GM21526 (cell line): Measurements from ENCODE around the gene GADL1.

Source experiments
- ATAC-seq: cut with Tn5 transposase; IDR thresholded peaks from one replicate; pipeline ENCODE4 v1.9.1; 2021; ENCODE audit warnings: moderate library complexity; ENCODE audit not compliant: unreplicated experiment, low FRiP score

GADL1 gene

DNA sequence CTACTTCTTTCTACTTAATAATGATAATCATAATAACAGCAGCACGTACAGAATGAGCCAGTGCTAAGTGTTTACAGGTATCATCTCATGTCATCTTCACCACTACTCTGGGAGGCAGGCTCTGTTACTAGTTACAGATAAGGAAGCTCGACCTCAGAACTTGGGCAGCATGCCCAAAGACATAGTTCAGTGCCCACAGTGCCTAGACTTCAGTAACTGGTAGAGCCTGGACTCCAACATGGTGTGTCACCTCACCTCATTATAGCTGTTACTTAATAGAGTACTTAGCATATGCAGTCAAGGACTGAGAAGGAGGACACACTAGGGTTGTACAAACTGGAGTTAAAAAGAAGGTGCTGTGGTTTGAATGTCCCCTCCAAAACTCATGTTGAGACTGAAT is 7.6 kb downstream of the GADL1 start:
- ATAC-seq: no peak

DNA sequence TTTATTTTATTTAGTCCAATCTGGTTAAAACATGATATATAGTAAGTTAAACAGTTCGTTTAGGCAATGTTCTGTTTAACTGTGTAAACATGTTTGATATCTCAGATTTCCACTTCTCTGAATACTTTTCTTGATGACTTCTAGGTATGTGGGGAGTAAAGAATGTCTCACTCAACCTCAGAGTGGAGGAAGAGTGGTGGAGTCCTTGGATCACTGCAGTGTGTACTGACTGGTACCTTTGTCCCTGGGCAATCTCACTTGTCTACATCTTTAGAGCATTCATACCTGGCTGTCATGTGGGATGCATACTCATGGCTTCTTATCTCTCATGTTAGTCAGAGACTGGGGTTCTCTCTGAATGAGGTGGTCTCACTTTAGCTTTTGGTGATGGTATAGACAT is 15.6 kb downstream of the GADL1 start:
- ATAC-seq: no peak

DNA sequence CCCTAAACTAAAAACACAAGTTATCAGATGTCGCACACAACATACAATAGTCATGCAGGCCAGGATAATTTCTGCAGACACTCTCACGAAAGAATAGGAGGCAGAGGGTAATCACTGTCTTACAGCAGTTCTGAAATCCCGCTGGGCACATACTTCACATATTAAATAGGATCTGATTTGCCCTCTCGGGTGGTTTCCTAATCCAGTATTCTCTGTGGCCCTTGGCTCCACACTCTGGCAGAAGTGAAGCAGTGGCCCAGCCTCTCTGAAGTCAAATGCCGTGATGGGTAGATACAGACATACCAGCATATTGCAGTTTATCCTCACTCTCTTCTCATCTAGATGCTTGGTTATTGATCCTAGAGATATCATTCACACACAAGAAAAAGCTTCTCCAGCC is 19.0 kb downstream of the GADL1 start:
- ATAC-seq: no peak

DNA sequence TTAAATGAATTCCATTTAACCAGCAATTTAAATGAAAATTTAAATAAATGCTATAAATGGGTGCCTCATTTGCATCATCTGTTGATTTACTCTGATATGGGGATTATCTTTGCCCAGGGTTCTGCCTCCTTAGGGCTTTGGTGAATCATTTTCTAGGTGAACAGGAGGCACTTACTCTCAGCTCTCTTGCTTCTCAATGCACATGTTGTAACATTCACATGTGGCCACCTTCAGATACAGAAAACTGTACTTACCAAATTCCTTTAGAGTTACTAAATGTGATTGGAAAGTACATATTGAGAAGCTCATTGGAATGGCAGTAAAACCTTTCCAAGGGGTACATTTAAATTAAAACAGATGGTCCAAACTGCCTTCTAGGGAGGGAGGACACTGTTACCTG is 20.8 kb downstream of the GADL1 start:
- ATAC-seq: no peak

GRCh38 chr3:30872879-30873278 is 21.6 kb downstream of the GADL1 start:
- ATAC-seq: no peak

DNA sequence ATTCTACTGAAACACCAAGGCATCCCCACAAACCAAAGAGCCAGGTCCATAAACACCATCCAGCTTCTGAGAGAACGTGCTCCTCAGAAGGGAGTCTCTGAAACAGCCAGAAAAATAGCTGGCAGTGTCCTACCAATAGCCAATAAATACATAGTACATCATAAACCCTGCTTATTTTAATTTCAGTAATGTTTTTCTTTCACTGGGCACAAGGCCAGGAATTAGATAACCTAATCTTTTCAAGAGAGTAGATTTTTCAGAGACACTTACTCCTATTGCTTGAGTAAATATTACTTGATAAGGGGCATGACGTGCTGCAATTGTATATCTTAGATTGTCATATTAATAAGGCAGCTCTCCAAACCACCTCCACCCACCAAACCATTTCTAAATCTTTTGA is 22.7 kb downstream of the GADL1 start:
- no peak for ATAC-seq

- ATAC-seq: no peak
These were observed 29.6 kb downstream of the GADL1 start for GRCh38 chr3:30864836-30865235.

DNA sequence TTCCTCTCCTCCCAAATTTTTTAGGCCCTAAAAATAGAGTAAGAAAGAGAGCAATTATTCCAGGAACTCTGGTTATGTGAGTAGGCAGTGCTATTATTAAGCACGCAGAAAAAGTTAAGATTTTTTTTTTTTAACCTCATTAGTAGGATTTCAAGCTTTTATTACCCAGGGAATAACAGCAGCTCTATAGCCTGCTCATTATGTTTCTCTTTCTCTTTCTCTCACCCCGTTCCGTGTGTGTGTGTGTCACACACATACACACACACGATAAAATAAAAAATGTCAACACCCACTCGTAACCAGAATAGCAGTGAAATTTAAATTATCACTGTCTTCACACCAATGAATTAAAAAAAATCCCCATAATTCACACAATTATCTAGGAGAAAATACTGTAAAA is 30.3 kb downstream of the GADL1 start:
- ATAC-seq: no peak

DNA sequence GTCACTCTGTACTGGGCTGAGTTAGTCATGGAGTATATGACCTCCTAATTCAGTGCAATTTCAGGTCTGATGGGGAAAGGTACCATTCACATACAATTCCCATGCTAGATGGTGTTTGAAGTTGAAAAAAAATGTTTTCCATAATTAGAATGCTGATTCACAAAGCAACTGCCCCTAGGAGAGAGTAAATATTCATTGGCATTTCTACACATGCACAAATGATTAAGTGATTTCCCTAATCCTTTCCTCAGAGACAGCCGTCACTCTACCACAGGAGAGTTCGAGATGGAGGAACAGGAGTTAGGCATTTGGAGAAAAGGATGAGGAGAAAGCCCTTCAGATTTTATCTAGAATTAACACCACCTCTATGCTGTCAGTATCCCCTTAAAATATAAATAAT is 32.5 kb downstream of the GADL1 start:
- ATAC-seq: no peak

DNA sequence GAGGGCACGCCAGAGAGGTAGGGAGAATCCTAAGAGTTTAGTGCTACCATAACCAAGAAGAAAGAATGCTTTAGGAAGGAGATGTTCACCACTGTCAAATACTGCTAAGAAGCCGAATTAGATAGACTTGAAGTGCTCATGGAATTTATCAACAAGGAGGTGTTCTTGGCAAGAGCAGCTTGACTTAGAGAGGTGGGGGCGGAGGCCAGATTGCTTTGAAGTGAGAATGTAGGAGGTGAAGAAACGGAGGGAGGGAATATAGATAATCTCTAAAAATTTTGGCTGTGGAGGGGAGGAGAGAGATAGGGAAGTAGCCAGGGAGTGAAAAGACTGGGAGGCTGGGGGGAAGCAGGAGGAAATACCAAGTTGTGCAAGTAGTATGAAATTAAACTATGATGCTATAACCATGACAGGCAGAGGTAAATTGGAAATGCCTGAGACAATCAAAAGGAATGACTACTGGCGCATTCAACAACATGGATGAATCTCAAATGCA is 35.5 kb downstream of the GADL1 start:
- no peak for ATAC-seq

DNA sequence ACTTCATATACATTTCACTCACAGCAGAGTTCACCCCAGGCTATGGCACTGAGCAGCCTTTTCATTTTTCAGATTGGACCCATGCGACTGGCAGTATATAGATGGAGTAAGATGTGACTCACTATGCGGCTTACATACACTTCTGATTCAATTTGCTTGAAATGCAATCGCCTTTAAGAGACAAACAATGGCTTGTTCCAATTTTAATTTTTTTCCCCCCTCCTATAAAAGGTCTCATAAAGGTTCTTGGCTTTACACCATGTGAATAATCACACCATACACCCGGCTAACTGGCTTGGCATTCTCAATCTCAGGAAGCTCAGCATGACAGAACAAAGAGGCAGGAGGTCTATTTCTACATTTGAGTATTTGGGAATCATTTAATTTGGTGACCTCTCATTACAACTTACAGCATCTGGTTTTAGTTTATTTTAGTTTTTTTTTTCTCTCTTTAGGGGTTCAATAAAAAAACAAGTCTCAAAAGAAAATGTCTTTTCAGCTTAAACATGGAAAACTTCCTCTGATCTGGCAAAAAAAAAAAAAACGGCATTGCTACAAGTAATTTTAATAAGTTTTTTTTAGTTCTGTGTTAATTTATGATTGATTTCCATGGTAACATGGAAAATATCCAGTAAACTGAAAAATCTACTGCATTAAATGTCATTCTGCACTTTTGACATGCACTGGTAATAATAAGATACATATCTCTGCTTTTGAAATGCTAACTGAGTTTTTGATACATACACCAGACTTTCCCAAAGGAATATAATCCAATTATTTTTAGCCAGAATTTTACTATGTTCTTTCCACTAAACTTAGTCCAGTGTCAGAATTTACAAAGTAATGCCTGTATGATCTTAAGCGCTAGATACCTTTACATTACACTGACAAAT is 38.8 kb downstream of the GADL1 start:
- ATAC-seq: no peak

- ATAC-seq: no peak
These were observed 41.6 kb downstream of the GADL1 start for GRCh38 chr3:30852833-30853232.

GRCh38 chr3:30848087-30848779 is 46.2 kb downstream of the GADL1 start:
- no peak for ATAC-seq

GRCh38 chr3:30847592-30847991 is 46.9 kb downstream of the GADL1 start:
- no peak for ATAC-seq

DNA sequence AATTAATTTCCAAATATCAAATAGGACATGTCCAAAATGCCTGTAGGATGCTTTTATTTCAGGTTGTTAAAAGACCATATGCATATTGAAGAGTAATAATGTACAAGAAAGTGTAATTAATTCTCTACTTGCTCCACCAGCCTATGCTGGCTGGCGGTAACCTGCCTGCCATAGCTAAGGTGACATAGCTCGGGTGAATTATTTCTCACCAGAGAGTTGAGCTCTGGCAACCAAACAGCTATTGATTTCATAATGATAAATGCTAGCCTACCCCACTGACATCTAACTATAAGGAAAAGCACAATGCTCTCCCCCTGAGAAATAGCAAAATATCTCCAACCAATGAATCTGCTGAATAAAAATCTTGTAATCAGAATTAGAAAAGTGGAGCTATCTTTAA is 48.9 kb downstream of the GADL1 start:
- no peak for ATAC-seq

DNA sequence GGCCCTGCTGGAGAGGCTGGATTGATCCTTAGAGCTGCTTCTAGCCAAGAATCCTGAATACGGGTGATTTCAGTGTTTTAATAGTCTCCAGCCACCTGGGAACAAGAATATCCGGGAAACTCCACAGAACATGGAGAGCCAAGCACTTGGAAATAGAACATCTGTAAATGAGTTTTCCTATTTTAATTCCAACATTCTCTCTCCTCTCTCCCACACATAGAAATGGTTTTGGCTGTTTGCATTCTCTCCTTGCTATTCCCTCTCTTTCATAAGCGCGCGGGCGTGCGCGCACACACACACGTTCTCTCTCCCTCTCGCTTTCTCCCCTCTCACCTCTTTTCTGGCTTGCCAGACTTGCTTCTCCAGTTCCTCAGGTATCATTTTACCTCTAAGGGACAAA is 50.6 kb downstream of the GADL1 start:
- ATAC-seq: no peak

GRCh38 chr3:30836141-30836540 is 58.3 kb downstream of the GADL1 start:
- no peak for ATAC-seq

DNA sequence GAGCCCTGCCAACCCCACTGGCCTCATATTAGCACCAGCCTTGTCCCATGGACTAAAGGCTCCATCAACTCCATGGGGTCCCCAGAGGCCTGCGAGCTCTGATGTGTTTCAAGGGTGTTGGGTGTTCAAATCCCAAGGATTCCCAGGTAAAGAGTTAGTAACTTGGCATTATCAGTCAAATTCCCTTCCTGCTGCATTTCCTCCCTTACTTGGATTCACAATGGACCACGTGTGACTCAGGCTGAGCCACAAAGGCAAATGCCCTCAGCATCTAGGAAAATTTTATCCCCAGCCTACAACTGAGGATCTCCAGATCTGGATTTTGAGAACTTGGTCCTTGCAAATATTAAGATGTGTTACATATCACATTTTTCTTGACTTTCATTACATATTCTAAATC is 58.8 kb downstream of the GADL1 start:
- ATAC-seq: no peak

DNA sequence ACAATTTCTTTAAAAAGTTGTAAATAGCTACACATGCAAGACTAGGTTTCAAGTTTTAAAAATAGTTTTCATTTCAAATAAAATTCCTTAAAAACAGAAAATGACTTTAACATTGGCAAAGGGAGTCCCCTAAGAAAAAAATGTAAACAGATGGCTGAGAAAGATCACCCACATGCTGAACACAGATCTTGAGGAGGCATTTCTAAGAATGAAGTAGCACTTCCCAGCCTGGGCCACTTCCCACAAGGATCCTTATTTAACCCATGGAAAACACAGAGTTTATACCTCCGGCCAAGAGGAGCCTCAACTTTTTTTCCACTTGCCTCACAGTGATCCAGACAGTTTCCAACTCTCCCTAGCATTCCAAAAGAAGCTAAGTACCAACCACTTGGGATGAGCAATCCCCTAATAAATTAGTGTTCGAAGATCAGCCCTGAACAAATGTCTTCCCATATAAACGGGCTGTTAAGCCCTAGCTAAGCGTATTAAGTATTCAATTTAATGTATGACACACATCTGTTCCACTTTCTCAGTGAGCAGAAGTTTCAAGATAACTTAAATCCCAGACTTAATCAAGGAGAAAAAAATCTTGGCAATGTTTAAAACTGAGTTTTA is 61.4 kb downstream of the GADL1 start:
- ATAC-seq: no peak

DNA sequence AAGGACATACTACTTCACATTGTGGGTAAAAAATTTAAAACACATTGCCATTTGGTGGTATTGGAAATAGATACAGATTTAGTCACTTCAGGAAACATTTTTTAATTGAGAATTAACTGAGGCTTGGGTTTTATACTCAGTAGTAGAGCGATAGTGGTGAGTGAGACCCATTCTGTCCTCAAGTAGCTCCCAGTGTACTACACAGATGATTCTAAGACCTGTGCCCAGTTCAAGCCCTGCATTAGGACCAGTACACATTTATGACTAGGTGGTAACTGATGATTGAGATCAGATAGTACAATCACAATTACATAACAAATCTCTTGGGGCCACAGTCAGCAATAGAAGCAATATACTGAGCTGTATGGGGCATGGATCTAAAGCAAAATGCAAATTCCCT is 67.4 kb downstream of the GADL1 start:
- ATAC-seq: no peak

GRCh38 chr3:30826531-30826942 is 67.9 kb downstream of the GADL1 start:
- no peak for ATAC-seq
